K562 (cell line): ENCODE data around the gene FGF11. TPM values are rescaled to one million over a fixed set of nuclear protein-coding genes. Genes with fewer than 3 reads are reported as not detected.

ENCODE experiments used
- ATAC-seq: fragments of 200-7000 bp; cut with Tn5 transposase; 3 replicates; pipeline ENCODE4 v1.9.1; 2020; ENCODE audit warnings: moderate library complexity
- BruUV-seq: library from RNA; stranded (reverse); fragments of 400-500 nt; replicated peaks from 2 replicates; lab custom pipeline; 2021; lab: Mats Ljungman, UMichigan
- CTCF ChIA-PET: fragments of 300-600 bp; formaldehyde crosslinking; extraction: SDS; loops from one replicate; lab custom pipeline; 2021; ENCODE audit warnings: low intra/inter-chr PET ratio; lab: Yijun Ruan, JAX
- POLR2A ChIA-PET: fragments of 300-600, 350-650 bp; sonication (Branson Sonifier 250); formaldehyde crosslinking; extraction: SDS; loops from one replicate; lab custom pipeline; 2021; ENCODE audit warnings: antibody characterized with exemption, inconsistent platforms; lab: Yijun Ruan, JAX
- DNase-seq, 4 experiments: peaks; one replicate each; pipeline versions ENCODE4 v3.0.0 to v3.0.0-alpha.2; 2011 to 2018; ENCODE audit warnings: low spot score in 3 of 4, mixed read lengths in 3 of 4; ENCODE audit errors: extremely low read depth in 1 of 4
- FAIRE-seq: peaks from 2 replicates; lab custom pipeline; 2011; peaks lifted over from hg19 to GRCh38; lab: Jason Lieb, UNC
- H2AFZ ChIP-seq: 2 replicates; pipeline ENCODE4 v1.6.0; 2011; ENCODE audit warnings: low read depth, low read length, control low read depth, inconsistent platforms
- H3K27ac ChIP-seq: fragments of 200-600 bp; 3 replicates; pipeline ENCODE4 v1.8.0; 2011; ENCODE audit warnings: low read depth, mild to moderate bottlenecking, control low read depth, inconsistent platforms, low read length, moderate library complexity, mixed read lengths; ENCODE audit errors: extremely low read depth
- H3K27me3 ChIP-seq, 2 experiments: fragments of 300-600 bp in 1 of 2; 2 replicates in 1 of 2; 3 replicates in 1 of 2; pipeline versions ENCODE4 v1.6.0 to v1.8.0; 2011; ENCODE audit warnings: inconsistent platforms in 2 of 2, low read length in 2 of 2, mild to moderate bottlenecking in 1 of 2, mixed read lengths in 1 of 2, moderate library complexity in 1 of 2; ENCODE audit not compliant: control insufficient read depth in 2 of 2, insufficient read depth in 2 of 2
- H3K36me3 ChIP-seq: fragments of 300-600 bp; 3 replicates; pipeline ENCODE4 v1.8.0; 2011; ENCODE audit warnings: mild to moderate bottlenecking, low read length, inconsistent platforms; ENCODE audit not compliant: control insufficient read depth, insufficient read depth
- H3K4me1 ChIP-seq, 2 experiments: fragments of 200-600 bp in 1 of 2; replicated peaks in 1 of 2; 2 replicates in 1 of 2; 3 replicates in 1 of 2; pipeline versions ENCODE4 v1.5.1 to v1.8.0; 2011; ENCODE audit warnings: inconsistent platforms in 2 of 2, low read length in 2 of 2, mild to moderate bottlenecking in 1 of 2, mixed read lengths in 1 of 2, moderate library complexity in 1 of 2; ENCODE audit not compliant: control insufficient read depth in 2 of 2, insufficient read depth in 2 of 2
- H3K4me2 ChIP-seq: 2 replicates; pipeline ENCODE4 v1.6.1; 2011; ENCODE audit warnings: low read length, control low read depth, inconsistent platforms, mixed read lengths; ENCODE audit not compliant: insufficient read depth
- H3K4me3 ChIP-seq: fragments of 200-600 bp; sonication (generic), shearing (Covaris generic); 2 replicates; pipeline ENCODE4 v1.5.1; 2016; ENCODE audit warnings: control low read depth, inconsistent platforms
- H3K79me2 ChIP-seq: fragments of 200-600 bp; 3 replicates; pipeline ENCODE4 v1.8.0; 2011; ENCODE audit warnings: low read length, inconsistent platforms; ENCODE audit not compliant: control insufficient read depth, insufficient read depth
- H3K9ac ChIP-seq, 2 experiments: 2 replicates each; pipeline versions ENCODE4 v1.6.0 to v1.6.1; 2011; ENCODE audit warnings: low read depth in 2 of 2, low read length in 2 of 2, control low read depth in 1 of 2, inconsistent platforms in 1 of 2, mild to moderate bottlenecking in 1 of 2, mixed read lengths in 1 of 2; ENCODE audit not compliant: insufficient read depth in 1 of 2
- H3K9me1 ChIP-seq: one replicate; pipeline ENCODE4 v1.6.0; 2011; ENCODE audit warnings: inconsistent platforms, mild to moderate bottlenecking, low read length, moderate library complexity; ENCODE audit not compliant: control insufficient read depth, insufficient read depth
- H3K9me3 ChIP-seq: replicated peaks from 2 replicates; pipeline ENCODE4 v1.5.1; 2011; ENCODE audit warnings: low read depth, low read length, inconsistent platforms; ENCODE audit not compliant: control insufficient read depth, insufficient read depth
- H4K20me1 ChIP-seq: replicated peaks from 2 replicates; pipeline ENCODE4 v1.6.1; 2011; ENCODE audit warnings: low read length, inconsistent platforms, mixed read lengths; ENCODE audit not compliant: control insufficient read depth, insufficient read depth
- BMI1 ChIP-seq: fragments of 150-350 bp; IDR thresholded peaks from 2 replicates; pipeline ENCODE4 v1.6.1; 2014; ENCODE audit warnings: low read length
- BRF1 ChIP-seq: IDR thresholded peaks from 3 replicates; pipeline ENCODE4 v1.6.1; 2011; ENCODE audit warnings: borderline replicate concordance, mild to moderate bottlenecking; ENCODE audit not compliant: insufficient read length; ENCODE audit errors: extremely low read depth
- FOS ChIP-seq: IDR thresholded peaks from 3 replicates; pipeline ENCODE4 v1.6.1; 2011; ENCODE audit not compliant: insufficient read length; ENCODE audit errors: extremely low read depth
- JUND ChIP-seq, 2 experiments: IDR thresholded peaks; 2 replicates in 1 of 2; 3 replicates in 1 of 2; pipeline ENCODE4 v1.6.1; 2011; ENCODE audit warnings: borderline replicate concordance in 2 of 2, low read depth in 2 of 2, low read length in 2 of 2, improper control_type of control experiment in 1 of 2, missing biosample characterization in 1 of 2, missing genetic modification characterization in 1 of 2, missing genetic modification reagents in 1 of 2
- KLF16 ChIP-seq: IDR thresholded peaks from 2 replicates; pipeline ENCODE4 v1.6.1; 2016; ENCODE audit warnings: antibody characterized with exemption
- MAZ ChIP-seq, 2 experiments: fragments of 450-650 bp in 1 of 2; sonication (generic) in 1 of 2; formaldehyde crosslinking; IDR thresholded peaks in 1 of 2; conservative IDR thresholded peaks in 1 of 2; 2 replicates each; pipeline versions ENCODE4 v1.4.0 to v1.5.0; 2020; ENCODE audit warnings: mild to moderate bottlenecking in 1 of 2, missing genetic modification reagents in 1 of 2
- PRDM10 ChIP-seq: fragments of 450-650 bp; IDR thresholded peaks from 2 replicates; pipeline ENCODE4 v1.6.1; 2018; ENCODE audit not compliant: partially characterized antibody
- RUNX1 ChIP-seq: sonication (generic); IDR thresholded peaks from 2 replicates; pipeline ENCODE4 v1.6.1; 2016; ENCODE audit warnings: antibody characterized with exemption, low read depth
- TFAM ChIP-seq: fragments of 250-450 bp; sonication (Bioruptor Pico); conservative IDR thresholded peaks from 2 replicates; pipeline ENCODE4 v1.5.0; 2021; ENCODE audit warnings: mild to moderate bottlenecking, moderate library complexity
- ZNF311 ChIP-seq: fragments of 250-450 bp; sonication (Bioruptor Pico); IDR thresholded peaks from 2 replicates; pipeline ENCODE4 v1.4.0; 2020; ENCODE audit warnings: mild to moderate bottlenecking, moderate library complexity
- WGBS: fragments of 100-300 bp; shearing (Covaris generic); methylation state at CpG from one replicate; pipeline ENCODE4 v1.1.6; 2016; ENCODE audit warnings: low coverage, mixed read lengths; ENCODE audit not compliant: insufficient coverage; ENCODE audit errors: missing lambda C conversion rate; 5-methylcytosine and 5-hydroxymethylcytosine counted together
- in situ Hi-C: fragments of 300-500 bp; cut with MboI; formaldehyde crosslinking; loops from 4 replicates; pipeline ENCODE4 v1.15.0; 2018; ENCODE audit warnings: inconsistent platforms, mixed read lengths
- intact Hi-C: fragments of 100-400 bp; cut with micrococcal nuclease; formaldehyde crosslinking; loops from 2 replicates; pipeline ENCODE4 v1.14.2; 2022
- polyA plus RNA-seq, 8 experiments: library from polyadenylated mRNA; depleted of rRNA in 4 of 8; stranded (reverse) in 5 of 8; unstranded in 3 of 8; fragments of >200 nt; fragmentation: Nextera tagmentation in 2 of 8; fragmentation: Illumina TruSeq in 1 of 8; extraction: Ambion mirVana in 2 of 8; extraction: Trizol in 1 of 8; gene quantifications; 2 replicates each; pipeline versions ENCODE4 v1.2.1 to v1.2.3, GENCODE V29; 2011 to 2014; ENCODE audit warnings: inconsistent platforms in 1 of 8, missing spikeins in 1 of 8
- total RNA-seq, 7 experiments: library from RNA; depleted of rRNA in 6 of 7; stranded (reverse); fragments of >200 nt in 6 of 7; fragmentation: Illumina TruSeq in 2 of 7; extraction: Trizol in 2 of 7; gene quantifications; 2 replicates each; pipeline versions ENCODE4 v1.2.1 to v1.2.3, GENCODE V29; 2011 to 2021; ENCODE audit warnings: low replicate concordance in 1 of 7

The FGF11 gene
- total and polyA plus RNA-seq, 9 of the 15 experiments (the other 6 are each of a cell fraction or from before 2014, with no cell fraction given), result 1.2 to 7.5 (median 3.0) TPM

GRCh38 chr17:7426896-7427489, 12.3 kb upstream of the FGF11 start:
- no peaks in the 10 kb centered on the region for H3K79me2 ChIP-seq
- peaks cover 0 to 14% of the 10 kb centered on the region in 2 experiments; a peak in 2 of 5 replicates for H3K4me1 ChIP-seq
- H3K4me2 ChIP-seq, result no peak overlapping the region
- DNase-seq (no peak), FAIRE-seq (no peak), ATAC-seq (no peak)
- intact Hi-C loops (no loop called here), in situ Hi-C loops (no loop called here)
- H4K20me1 ChIP-seq, result no peaks in the 10 kb centered on the region
- ChIA-PET POLR2A (no interaction called here), CTCF (no interaction called here)
- no TSS peak for BruUV-seq
- no peaks in the 10 kb centered on the region for H3K9me3 ChIP-seq
- H3K27ac ChIP-seq, result no peak overlapping the region
- no peaks in the 10 kb centered on the region for H3K9me1 ChIP-seq
- 64% methylated on average over 23 of the region's 29 CpGs for WGBS
- H3K9ac ChIP-seq, result no peak overlapping the region; a peak in 1 of 4 replicates
- no peak overlapping the region for H2AFZ ChIP-seq
- no peaks in the 10 kb centered on the region for H3K36me3 ChIP-seq
- no peaks in the 10 kb centered on the region for H3K27me3 ChIP-seq
- no peak overlapping the region for H3K4me3 ChIP-seq
- no peak for TF ChIP-seq FOS
- TF ChIP-seq ZNF311 (CRISPR knock-in tag), result no peak
- no peak for TF ChIP-seq JUND (IDR thresholded peaks at IDR 0.05; ENCODE audit: borderline replicate concordance, low read depth, low read length)
- TF ChIP-seq JUND (tag; IDR thresholded peaks at IDR 0.05; ENCODE audit: borderline replicate concordance, low read depth, low read length), result no peak
- no peak for TF ChIP-seq TFAM (CRISPR knock-in tag)
- no peak for TF ChIP-seq BRF1
- TF ChIP-seq PRDM10, result no peak
- no peak for TF ChIP-seq BMI1
- no peak for TF ChIP-seq RUNX1
- no peak for TF ChIP-seq KLF16
- TF ChIP-seq MAZ (CRISPR knock-in tag; conservative IDR thresholded peaks at IDR 0.05 in 1 of 2, IDR thresholded peaks at IDR 0.05 in 1 of 2), result no peak
